Muscle of leg (tissue), 11 donors: ENCODE measurements around the gene TOPBP1. TPM values are rescaled to one million over a fixed set of nuclear protein-coding genes. Genes with fewer than 3 reads are reported as not detected.

Experiments
- DNase-seq: peaks from one replicate; pipeline ENCODE4 v3.0.0; 2013
- H3K27ac ChIP-seq: one replicate; pipeline ENCODE4 v1.5.1; 2013; ENCODE audit warnings: mild to moderate bottlenecking, low read length, control low read depth
- H3K27me3 ChIP-seq: one replicate; pipeline ENCODE4 v1.6.1; 2013; ENCODE audit warnings: low read length; ENCODE audit not compliant: control insufficient read depth, insufficient read depth
- H3K36me3 ChIP-seq: one replicate; pipeline ENCODE4 v1.6.1; 2013; ENCODE audit warnings: low read length; ENCODE audit not compliant: control insufficient read depth, insufficient read depth
- H3K4me1 ChIP-seq: one replicate; pipeline ENCODE4 v1.6.1; 2013; ENCODE audit warnings: low read length; ENCODE audit not compliant: control insufficient read depth, insufficient read depth
- H3K4me3 ChIP-seq: one replicate; pipeline ENCODE4 v1.5.1; 2013; ENCODE audit warnings: low read length, control low read depth
- H3K9me3 ChIP-seq: replicated peaks from 2 replicates; pipeline ENCODE4 v1.6.1; 2013; ENCODE audit warnings: low read depth, low read length; ENCODE audit not compliant: control insufficient read depth
- WGBS: methylation state at CpG from one replicate; pipeline ENCODE4 v1.1.5; 2013; ENCODE audit warnings: missing lambda C conversion rate; ENCODE audit not compliant: insufficient coverage; 5-methylcytosine and 5-hydroxymethylcytosine counted together
- polyA plus RNA-seq, 8 donors: library from polyadenylated mRNA; unstranded; fragments of 120-200 nt; gene quantifications; one replicate each; pipeline versions ENCODE4 v1.2.1 to v1.2.3, GENCODE V29; 2013; ENCODE audit warnings: inconsistent platforms in 1 of 8, low replicate concordance in 1 of 8; ENCODE audit not compliant: insufficient read length in 8 of 8, insufficient read depth in 1 of 8
- total RNA-seq: library from RNA; stranded (reverse); fragments of 120-200 nt; gene quantifications from one replicate; pipeline ENCODE4 v1.2.4, GENCODE V29; 2013

The TOPBP1 gene
- total and polyA plus RNA-seq, 9 donors: 19.8 to 28.5 (median 26.6) TPM

DNA sequence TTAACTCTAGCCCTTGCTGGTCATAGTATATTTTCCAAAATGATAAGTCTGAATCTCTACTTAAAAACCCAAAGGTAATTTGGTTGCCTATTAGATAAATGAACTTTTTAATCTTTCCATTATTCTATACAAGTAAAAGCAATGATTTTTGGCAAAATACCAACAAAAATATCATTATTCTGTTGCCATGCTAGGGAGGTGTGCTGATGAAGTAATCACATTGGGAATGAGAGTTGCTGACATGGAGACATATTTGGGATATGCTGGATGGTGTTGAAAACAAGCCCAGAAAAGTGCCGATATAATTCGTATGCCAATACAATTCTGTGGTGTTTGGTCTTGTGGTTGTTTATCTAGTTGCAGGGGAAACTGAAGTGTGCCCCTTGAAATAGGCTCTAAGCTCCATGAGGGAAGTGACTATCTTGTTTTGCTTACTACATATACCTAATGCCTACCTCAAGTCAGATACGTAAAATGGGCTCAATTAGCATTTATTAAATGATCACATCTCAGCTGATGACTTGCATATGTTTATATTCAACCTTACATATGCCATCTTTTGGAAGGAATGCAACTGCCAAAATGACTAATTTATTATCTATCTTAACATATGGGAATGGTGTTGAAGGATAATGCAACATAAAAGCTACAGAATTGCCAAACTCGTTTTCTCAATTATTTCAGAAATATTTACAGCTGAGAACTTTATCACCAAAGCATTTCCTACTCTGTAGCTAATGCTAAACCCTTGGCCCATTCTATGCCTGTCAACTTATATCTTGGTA, 5.8 kb downstream of the TOPBP1 start:
- H3K27ac ChIP-seq: no peak overlapping the region
- H3K27me3 ChIP-seq: no peaks in the 10 kb centered on the region
- no peak overlapping the region for H3K4me3 ChIP-seq
- 79% methylated on average over 2 of the region's 4 CpGs for WGBS
- DNase-seq: no peak
- no peaks in the 10 kb centered on the region for H3K4me1 ChIP-seq
- H3K36me3 ChIP-seq: peaks cover 19% of the 10 kb centered on the region
- no peaks in the 10 kb centered on the region for H3K9me3 ChIP-seq

DNA sequence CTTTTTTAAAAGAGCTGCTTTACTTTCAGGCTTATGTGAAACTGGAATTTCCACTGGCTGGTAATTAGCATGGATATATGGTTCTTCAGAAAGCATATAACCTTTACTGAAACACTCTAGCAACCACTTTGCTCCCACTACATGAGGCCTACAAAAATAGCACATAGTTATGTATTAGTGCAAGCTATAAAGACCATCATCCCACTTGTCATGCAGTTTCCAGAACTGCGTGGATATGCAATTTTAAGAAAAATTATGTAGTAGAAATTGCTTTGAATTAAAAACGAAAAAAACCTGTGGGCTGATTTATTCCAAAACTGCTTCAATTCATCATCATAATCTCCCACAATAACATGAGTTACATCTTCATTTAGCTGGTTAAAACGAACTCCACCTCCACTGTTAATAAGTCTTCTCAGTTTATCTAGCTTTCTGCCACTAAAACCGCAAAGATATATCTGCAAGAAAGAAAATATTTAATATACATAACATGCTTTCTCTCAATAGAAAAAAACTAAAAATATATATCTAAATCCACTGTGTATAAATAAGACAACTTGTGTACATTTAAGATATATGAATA, 12.2 kb downstream of the TOPBP1 start:
- Histone ChIP-seq H3K4me1 (no peaks in the 10 kb centered on the region), H3K9me3 (no peaks in the 10 kb centered on the region), H3K27me3 (no peaks in the 10 kb centered on the region), H3K36me3 (peaks cover 24% of the 10 kb centered on the region), H3K27ac (no peak overlapping the region), H3K4me3 (no peak overlapping the region)
- WGBS: no CpG with 5 or more reads among the region's 4 CpGs
- DNase-seq: no peak

DNA sequence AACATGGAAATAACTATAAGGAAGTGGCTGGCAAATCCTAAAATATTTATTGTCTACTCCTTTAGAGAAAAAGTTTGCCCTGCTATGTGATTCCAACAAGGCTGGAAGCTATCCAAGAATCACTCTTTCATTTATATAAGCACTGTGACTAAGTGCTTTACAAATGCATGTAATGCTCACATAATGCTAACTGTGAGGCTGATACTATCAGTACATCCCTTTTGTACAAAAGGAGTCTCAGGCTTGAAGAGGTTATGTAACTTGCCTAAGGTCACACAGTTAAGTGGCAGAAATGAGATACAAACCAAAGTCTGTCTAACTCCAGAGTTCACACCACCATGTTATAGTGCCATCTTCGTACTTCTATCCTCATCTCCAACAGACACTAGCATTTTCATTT, 17.0 kb downstream of the TOPBP1 start:
- Histone ChIP-seq H3K36me3 (peaks cover 33% of the 10 kb centered on the region), H3K4me3 (no peak overlapping the region), H3K9me3 (no peaks in the 10 kb centered on the region), H3K27ac (no peak overlapping the region), H3K27me3 (no peaks in the 10 kb centered on the region), H3K4me1 (no peaks in the 10 kb centered on the region)
- DNase-seq: no peak
- no CpG with 5 or more reads among the region's 1 CpG for WGBS

DNA sequence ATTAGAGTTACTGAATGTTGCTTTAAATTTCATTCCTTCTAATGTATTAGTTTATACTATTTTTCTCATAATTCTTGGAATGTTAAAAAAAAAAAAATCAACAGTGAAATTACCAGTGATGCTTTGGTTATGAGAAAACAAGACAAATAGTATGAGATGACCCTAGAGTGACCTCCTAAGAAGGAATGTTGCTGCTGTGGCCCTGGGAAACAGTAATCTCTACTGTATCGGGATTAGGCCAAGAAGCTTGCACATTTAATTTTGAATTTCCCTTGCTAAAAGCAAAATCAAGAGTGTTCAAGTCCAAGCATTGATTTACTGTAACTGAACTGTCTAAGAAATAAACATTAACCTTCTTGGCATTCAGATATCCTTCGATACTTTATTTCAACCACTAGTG, 18.1 kb downstream of the TOPBP1 start:
- Histone ChIP-seq H3K4me3 (no peak overlapping the region), H3K27ac (no peak overlapping the region), H3K4me1 (no peaks in the 10 kb centered on the region), H3K27me3 (no peaks in the 10 kb centered on the region), H3K36me3 (peaks cover 40% of the 10 kb centered on the region), H3K9me3 (no peaks in the 10 kb centered on the region)
- no peak for DNase-seq
- 88% methylated on average over 1 of the region's 2 CpGs for WGBS

DNA sequence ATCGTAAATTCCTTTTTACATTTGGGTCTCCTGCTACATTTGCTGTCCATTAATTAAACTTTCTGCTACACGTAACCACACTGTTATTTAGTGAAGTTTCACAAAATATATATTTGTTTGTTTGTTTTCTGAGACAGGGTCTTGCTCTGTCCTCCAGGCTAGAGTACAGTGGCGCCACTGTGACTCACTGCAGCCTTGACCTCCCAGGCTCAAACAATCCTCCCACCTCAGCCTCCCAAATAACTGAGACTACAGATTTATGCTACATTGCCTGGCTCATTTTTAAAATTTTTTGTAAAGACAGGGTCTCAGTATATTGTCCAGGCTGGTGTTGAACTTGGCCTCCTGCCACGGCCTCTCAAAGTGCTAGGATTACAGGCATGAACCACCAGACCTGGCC, 20.5 kb downstream of the TOPBP1 start:
- Histone ChIP-seq H3K4me3 (no peak overlapping the region), H3K9me3 (no peaks in the 10 kb centered on the region), H3K36me3 (peaks cover 41% of the 10 kb centered on the region), H3K27me3 (no peaks in the 10 kb centered on the region), H3K4me1 (no peaks in the 10 kb centered on the region), H3K27ac (no peak overlapping the region)
- DNase-seq: no peak
- WGBS: 100% methylated on average over 1 of the region's 4 CpGs

DNA sequence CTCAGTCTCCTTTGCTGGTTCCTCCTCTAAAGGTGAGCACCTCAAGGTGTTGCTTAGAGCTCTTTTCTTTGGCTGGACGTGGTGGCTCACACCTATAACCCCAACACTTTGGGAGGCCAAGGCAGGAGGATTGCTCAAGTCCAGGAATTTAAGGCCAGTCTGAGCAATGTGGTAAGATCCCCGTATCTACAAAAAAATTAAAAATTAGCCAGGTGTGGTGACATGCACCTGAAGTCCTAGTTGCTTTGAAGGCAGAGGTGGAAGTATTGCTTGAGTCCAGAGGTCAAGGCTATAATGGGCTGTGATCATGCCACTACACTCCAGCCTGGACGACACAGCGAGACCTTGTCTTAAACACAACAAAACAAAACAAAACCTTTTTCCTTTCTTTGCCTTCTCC, 28.3 kb downstream of the TOPBP1 start:
- no peak overlapping the region for H3K4me3 ChIP-seq
- H3K27ac ChIP-seq: no peak overlapping the region
- H3K36me3 ChIP-seq: peaks cover 39% of the 10 kb centered on the region
- H3K9me3 ChIP-seq: no peaks in the 10 kb centered on the region
- H3K4me1 ChIP-seq: no peaks in the 10 kb centered on the region
- DNase-seq: no peak
- WGBS: 100% methylated on average over 2 of the region's 4 CpGs
- H3K27me3 ChIP-seq: no peaks in the 10 kb centered on the region

DNA sequence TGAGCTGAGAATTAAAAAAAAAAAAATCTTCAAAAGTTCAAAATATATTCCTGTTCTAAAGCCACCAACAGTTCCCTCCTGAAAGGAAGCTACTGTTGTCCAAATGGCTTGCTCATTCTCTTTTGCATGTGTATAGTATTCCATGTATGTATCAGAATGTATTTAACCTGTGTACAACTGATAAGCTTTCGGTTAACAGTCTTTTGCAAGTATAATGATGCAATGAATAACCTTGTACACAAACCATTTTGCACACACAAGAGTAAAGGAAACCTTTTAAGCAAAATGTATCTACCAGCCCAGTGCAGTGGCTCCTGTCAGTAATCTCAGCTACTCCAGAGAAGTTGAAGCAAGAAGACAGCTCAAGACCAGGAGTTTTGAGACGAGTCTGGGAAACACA, 32.6 kb downstream of the TOPBP1 start:
- peaks cover 42% of the 10 kb centered on the region for H3K36me3 ChIP-seq
- no CpG with 5 or more reads among the region's 2 CpGs for whole genome bisulfite sequencing

DNA sequence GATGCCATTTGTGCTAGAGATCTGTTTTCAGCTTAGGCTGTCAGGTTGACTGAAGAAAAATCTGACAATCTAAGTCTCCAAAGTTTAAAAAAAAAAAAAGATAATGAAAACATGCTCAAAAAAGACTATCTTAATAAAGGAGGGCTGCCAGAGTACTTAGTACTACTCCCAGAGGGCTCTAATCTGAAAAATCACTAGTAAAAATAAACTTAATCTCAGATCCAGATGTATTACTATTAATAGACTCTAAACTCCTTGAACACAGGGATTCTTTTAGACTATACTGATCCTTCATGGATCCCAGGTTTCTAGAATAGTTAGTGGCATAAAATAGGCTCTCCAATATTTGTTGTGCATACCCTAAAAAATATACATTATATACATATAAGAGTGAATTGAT, 34.0 kb downstream of the TOPBP1 start:
- H3K9me3 ChIP-seq: no peaks in the 10 kb centered on the region
- no peak overlapping the region for H3K27ac ChIP-seq
- DNase-seq: peak; percentile 23
- peaks cover 40% of the 10 kb centered on the region for H3K36me3 ChIP-seq
- no peaks in the 10 kb centered on the region for H3K27me3 ChIP-seq
- no peaks in the 10 kb centered on the region for H3K4me1 ChIP-seq
- no peak overlapping the region for H3K4me3 ChIP-seq

More for the DNA sequence above, 32.6 kb downstream of the TOPBP1 start:
- DNase-seq: no peak
- Histone ChIP-seq H3K9me3 (no peaks in the 10 kb centered on the region), H3K4me3 (no peak overlapping the region), H3K4me1 (no peaks in the 10 kb centered on the region), H3K27ac (no peak overlapping the region), H3K27me3 (no peaks in the 10 kb centered on the region)

DNA sequence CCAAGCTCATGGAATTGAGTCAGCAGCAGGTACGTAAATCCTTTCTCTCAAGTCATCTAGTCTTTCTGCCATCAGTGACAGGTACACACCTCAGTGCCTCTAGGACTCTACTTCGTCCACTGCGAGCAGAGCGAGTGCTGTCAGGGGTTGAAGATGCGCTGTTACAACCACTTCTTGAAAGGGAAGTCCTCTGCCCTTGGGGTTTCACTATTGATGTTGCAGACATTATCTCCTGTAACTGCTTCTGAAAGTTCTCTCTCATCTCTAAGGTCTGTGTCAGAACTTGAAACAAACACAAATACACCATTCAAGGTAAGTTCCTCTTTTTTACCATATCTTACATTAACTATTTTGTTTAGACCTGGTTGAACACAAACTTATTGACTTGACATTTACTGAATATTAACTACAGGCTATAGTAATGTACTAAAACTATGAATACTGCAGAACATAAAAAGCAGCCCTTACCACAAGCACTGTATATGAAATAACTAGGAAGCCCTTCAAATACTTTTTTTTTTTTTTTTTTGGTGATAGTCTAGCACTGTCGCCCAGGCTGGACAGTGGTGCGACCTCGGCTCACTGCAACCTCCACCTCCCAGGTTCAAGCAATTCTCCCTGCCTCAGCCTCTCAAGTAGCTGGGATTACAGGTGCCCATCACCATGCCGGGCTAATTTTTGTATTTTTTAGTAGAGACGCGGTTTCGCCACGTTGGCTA, 41.5 kb downstream of the TOPBP1 start:
- no peaks in the 10 kb centered on the region for H3K9me3 ChIP-seq
- no peak overlapping the region for H3K27ac ChIP-seq
- no peaks in the 10 kb centered on the region for H3K4me1 ChIP-seq
- 92% methylated on average over 9 of the region's 13 CpGs for WGBS
- H3K4me3 ChIP-seq: no peak overlapping the region
- H3K36me3 ChIP-seq: peaks cover 38% of the 10 kb centered on the region
- DNase-seq: no peak
- H3K27me3 ChIP-seq: no peaks in the 10 kb centered on the region

DNA sequence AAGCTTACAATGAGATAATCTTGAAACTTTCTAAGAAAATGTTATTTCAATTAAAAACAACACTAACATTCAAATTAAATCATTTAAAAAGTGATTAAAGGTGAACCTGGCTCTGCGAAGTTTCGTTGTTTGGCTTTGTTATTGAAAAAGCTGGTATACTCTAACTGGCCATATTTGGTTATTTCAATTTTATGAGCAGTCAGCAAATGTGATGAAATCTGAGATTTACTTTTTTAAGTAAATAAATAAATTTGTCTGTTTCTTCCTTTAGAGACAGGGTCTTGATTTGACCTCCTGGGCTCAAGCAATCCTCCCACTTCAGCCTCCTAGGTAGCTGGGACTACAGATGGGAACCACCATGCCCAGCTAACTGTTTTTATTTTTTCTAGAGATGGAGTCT, 50.2 kb downstream of the TOPBP1 start:
- no peak for DNase-seq
- Histone ChIP-seq H3K27ac (no peak overlapping the region), H3K27me3 (no peaks in the 10 kb centered on the region), H3K4me1 (no peaks in the 10 kb centered on the region), H3K36me3 (peaks cover 36% of the 10 kb centered on the region), H3K4me3 (no peak overlapping the region), H3K9me3 (no peaks in the 10 kb centered on the region)
- WGBS: no CpG with 5 or more reads among the region's 2 CpGs
